GM21576 (cell line): Measurements from ENCODE around the gene GALNT1.

Source experiments
- ATAC-seq: cut with Tn5 transposase; IDR thresholded peaks from one replicate; pipeline ENCODE4 v1.9.1; 2021; ENCODE audit warnings: mild to moderate bottlenecking, moderate library complexity; ENCODE audit not compliant: unreplicated experiment

The GALNT1 gene

GRCh38 chr18:35616664-35617423, 35.3 kb downstream of the GALNT1 start:
- peak; percentile 98 for ATAC-seq

- ATAC-seq: no peak
These were observed 36.3 kb downstream of the GALNT1 start for GRCh38 chr18:35617865-35618264.

GRCh38 chr18:35618289-35618688, 36.7 kb downstream of the GALNT1 start:
- no peak for ATAC-seq

- ATAC-seq: no peak
These were observed 37.2 kb downstream of the GALNT1 start for GRCh38 chr18:35618696-35619095.

GRCh38 chr18:35619464-35619863, 37.9 kb downstream of the GALNT1 start:
- no peak for ATAC-seq

- ATAC-seq: no peak
These were observed 38.4 kb downstream of the GALNT1 start for GRCh38 chr18:35619941-35620340.

GRCh38 chr18:35620765-35621164, 39.2 kb downstream of the GALNT1 start:
- no peak for ATAC-seq

GRCh38 chr18:35623255-35623654, 41.7 kb downstream of the GALNT1 start:
- ATAC-seq: no peak

GRCh38 chr18:35624146-35624545, 42.6 kb downstream of the GALNT1 start:
- ATAC-seq: peak; percentile 92

- no peak for ATAC-seq
These were observed 43.7 kb downstream of the GALNT1 start for GRCh38 chr18:35625232-35625631.

- no peak for ATAC-seq
These were observed 52.2 kb downstream of the GALNT1 start for GRCh38 chr18:35633761-35634160.

- no peak for ATAC-seq
These were observed 52.8 kb downstream of the GALNT1 start for GRCh38 chr18:35634323-35634722.

GRCh38 chr18:35635170-35635569, 53.6 kb downstream of the GALNT1 start:
- ATAC-seq: no peak

GRCh38 chr18:35637227-35637626, 55.7 kb downstream of the GALNT1 start:
- no peak for ATAC-seq

- no peak for ATAC-seq
These were observed 57.8 kb downstream of the GALNT1 start for GRCh38 chr18:35639296-35639695.

GRCh38 chr18:35641467-35641866, 59.9 kb downstream of the GALNT1 start:
- ATAC-seq: no peak

- ATAC-seq: no peak
These were observed 60.4 kb downstream of the GALNT1 start for GRCh38 chr18:35641916-35642315.

GRCh38 chr18:35642802-35643201, 61.3 kb downstream of the GALNT1 start:
- ATAC-seq: no peak

GRCh38 chr18:35646449-35646848, 64.9 kb downstream of the GALNT1 start:
- ATAC-seq: no peak

GRCh38 chr18:35653392-35654135, 72.0 kb downstream of the GALNT1 start:
- ATAC-seq: no peak

- ATAC-seq: no peak
These were observed 76.6 kb downstream of the GALNT1 start for GRCh38 chr18:35658112-35658511.

GRCh38 chr18:35661483-35662146, 80.1 kb downstream of the GALNT1 start:
- no peak for ATAC-seq
